HG02973 (cell line): ENCODE data around the gene NRK.
"Not testable (repeated sequence)": the region's sequence is repeated elsewhere in the genome, so short reads cannot be mapped to it uniquely, and the experiment has no call there.

Source experiments
- ATAC-seq: cut with Tn5 transposase; IDR thresholded peaks from one replicate; pipeline ENCODE4 v1.9.1; 2021; ENCODE audit warnings: moderate library complexity; ENCODE audit not compliant: unreplicated experiment

Gene NRK

GRCh38 chrX:105822138-105823091 lies at the start of gene NRK:
NRK (plus strand) TSS chrX:105822539; CDS start chrX:105822846, 307 bp downstream.
- ATAC-seq, result no peak

GRCh38 chrX:105773801-105774200 lies 48.5 kb upstream of the NRK start:
- ATAC-seq, result no peak

GRCh38 chrX:105775679-105776078 lies 46.7 kb upstream of the NRK start:
- ATAC-seq, result no peak

GRCh38 chrX:105781804-105782203 lies 40.5 kb upstream of the NRK start:
- ATAC-seq, result no peak

GRCh38 chrX:105796877-105797276 lies 25.5 kb upstream of the NRK start:
- not testable (repeated sequence) for ATAC-seq

GRCh38 chrX:105803891-105804290 lies 18.4 kb upstream of the NRK start:
- ATAC-seq, result no peak

- ATAC-seq, result not testable (repeated sequence)
Measured at GRCh38 chrX:105805655-105806054, 16.7 kb upstream of the NRK start.

GRCh38 chrX:105816517-105816916 lies 5.8 kb upstream of the NRK start:
- no peak for ATAC-seq

- no peak for ATAC-seq
Measured at GRCh38 chrX:105820247-105820646, 2.1 kb upstream of the NRK start.

GRCh38 chrX:105821471-105822121 lies 743 bp upstream of the NRK start:
- ATAC-seq, result no peak

GRCh38 chrX:105823092-105823455 lies 735 bp downstream of the NRK start:
- ATAC-seq, result no peak

- no peak for ATAC-seq
Measured at GRCh38 chrX:105829011-105829410, 6.7 kb downstream of the NRK start.

GRCh38 chrX:105837232-105837631 lies 14.9 kb downstream of the NRK start:
- no peak for ATAC-seq

GRCh38 chrX:105845631-105846030 lies 23.3 kb downstream of the NRK start:
- no peak for ATAC-seq

- not testable (repeated sequence) for ATAC-seq
Measured at GRCh38 chrX:105850100-105850499, 27.8 kb downstream of the NRK start.

- no peak for ATAC-seq
Measured at GRCh38 chrX:105865709-105866108, 43.4 kb downstream of the NRK start.

- no peak for ATAC-seq
Measured at GRCh38 chrX:105869701-105870100, 47.4 kb downstream of the NRK start.

GRCh38 chrX:105870445-105870844 lies 48.1 kb downstream of the NRK start:
- no peak for ATAC-seq

GRCh38 chrX:105872941-105873340 lies 50.6 kb downstream of the NRK start:
- no peak for ATAC-seq

GRCh38 chrX:105874790-105875189 lies 52.5 kb downstream of the NRK start:
- ATAC-seq, result no peak

GRCh38 chrX:105876658-105877057 lies 54.3 kb downstream of the NRK start:
- ATAC-seq, result no peak

GRCh38 chrX:105880491-105880890 lies 58.2 kb downstream of the NRK start:
- no peak for ATAC-seq
